Measurements from ENCODE around the gene HMGXB4.
A peak's percentile ranks its signal among the peaks of the same experiment; 100 is the strongest.
"Not testable (repeated sequence)": the region's sequence is repeated elsewhere in the genome, so short reads cannot be mapped to it uniquely, and the experiment has no call there.

The HMGXB4 gene

GRCh38 chr22:35257321-35258190 lies at the start of gene HMGXB4:
TSS of gene HMGXB4 (plus strand) at chr22:35257493. CDS start at chr22:35262391, 4,898 bp downstream.
- peak; percentile 48 for DNase-seq (ENCODE audit: low read depth, low spot score)

- DNase-seq (ENCODE audit: low read depth, low spot score): no peak
Measured at GRCh38 chr22:35208003-35208402, 49.3 kb upstream of the HMGXB4 start.

GRCh38 chr22:35209203-35209602 lies 48.1 kb upstream of the HMGXB4 start:
- DNase-seq (ENCODE audit: low read depth, low spot score): no peak

- DNase-seq (ENCODE audit: low read depth, low spot score): no peak
Measured at GRCh38 chr22:35212009-35212408, 45.3 kb upstream of the HMGXB4 start.

GRCh38 chr22:35212996-35213395 lies 44.3 kb upstream of the HMGXB4 start:
- no peak for DNase-seq (ENCODE audit: low read depth, low spot score)

- DNase-seq (ENCODE audit: low read depth, low spot score): no peak
Measured at GRCh38 chr22:35214968-35215367, 42.3 kb upstream of the HMGXB4 start.

GRCh38 chr22:35215993-35216392 lies 41.3 kb upstream of the HMGXB4 start:
- DNase-seq (ENCODE audit: low read depth, low spot score): no peak

GRCh38 chr22:35217527-35217926 lies 39.8 kb upstream of the HMGXB4 start:
- DNase-seq (ENCODE audit: low read depth, low spot score): no peak

GRCh38 chr22:35218079-35218478 lies 39.2 kb upstream of the HMGXB4 start:
- no peak for DNase-seq (ENCODE audit: low read depth, low spot score)

- no peak for DNase-seq (ENCODE audit: low read depth, low spot score)
Measured at GRCh38 chr22:35219012-35219411, 38.3 kb upstream of the HMGXB4 start.

- no peak for DNase-seq (ENCODE audit: low read depth, low spot score)
Measured at GRCh38 chr22:35220221-35220620, 37.1 kb upstream of the HMGXB4 start.

- DNase-seq (ENCODE audit: low read depth, low spot score): no peak
Measured at GRCh38 chr22:35225010-35225409, 32.3 kb upstream of the HMGXB4 start.

GRCh38 chr22:35226958-35227647 lies 30.2 kb upstream of the HMGXB4 start:
- no peak for DNase-seq (ENCODE audit: low read depth, low spot score)

- DNase-seq (ENCODE audit: low read depth, low spot score): no peak
Measured at GRCh38 chr22:35229865-35230264, 27.4 kb upstream of the HMGXB4 start.

GRCh38 chr22:35230417-35230816 lies 26.9 kb upstream of the HMGXB4 start:
- DNase-seq (ENCODE audit: low read depth, low spot score): no peak

- no peak for DNase-seq (ENCODE audit: low read depth, low spot score)
Measured at GRCh38 chr22:35230839-35231584, 26.3 kb upstream of the HMGXB4 start.

GRCh38 chr22:35231585-35232084 lies 25.7 kb upstream of the HMGXB4 start:
- DNase-seq (ENCODE audit: low read depth, low spot score): no peak

GRCh38 chr22:35238749-35239148 lies 18.5 kb upstream of the HMGXB4 start:
- DNase-seq (ENCODE audit: low read depth, low spot score): not testable (repeated sequence)

- DNase-seq (ENCODE audit: low read depth, low spot score): not testable (repeated sequence)
Measured at GRCh38 chr22:35244507-35244906, 12.8 kb upstream of the HMGXB4 start.

- DNase-seq (ENCODE audit: low read depth, low spot score): no peak
Measured at GRCh38 chr22:35250156-35250555, 7.1 kb upstream of the HMGXB4 start.

GRCh38 chr22:35253946-35254345 lies 3.3 kb upstream of the HMGXB4 start:
- DNase-seq (ENCODE audit: low read depth, low spot score): no peak

GRCh38 chr22:35257002-35257320 lies 332 bp upstream of the HMGXB4 start:
- DNase-seq (ENCODE audit: low read depth, low spot score): no peak
